Osteocyte (in vitro differentiated cells): Measurements from ENCODE around the gene GALNT17. TPM values are rescaled to one million over a fixed set of nuclear protein-coding genes. Genes with fewer than 3 reads are reported as not detected.

Source experiments
- DNase-seq: peaks from one replicate; pipeline ENCODE4 v3.0.0; 2021; ENCODE audit warnings: mixed read lengths; ENCODE audit not compliant: unreplicated experiment; ENCODE audit errors: extremely low spot score
- H3K27ac Mint-ChIP-seq: one replicate; pipeline ENCODE4 v1.8.0; 2021; ENCODE audit warnings: mild to moderate bottlenecking, mixed read lengths; ENCODE audit not compliant: unreplicated experiment
- H3K27me3 Mint-ChIP-seq: one replicate; pipeline ENCODE4 v1.8.0; 2021; ENCODE audit warnings: mixed read lengths; ENCODE audit not compliant: unreplicated experiment
- H3K36me3 Mint-ChIP-seq: one replicate; pipeline ENCODE4 v1.8.0; 2021; ENCODE audit warnings: mixed read lengths; ENCODE audit not compliant: unreplicated experiment
- H3K4me1 Mint-ChIP-seq: one replicate; pipeline ENCODE4 v1.8.0; 2021; ENCODE audit warnings: mixed read lengths; ENCODE audit not compliant: unreplicated experiment
- H3K4me3 Mint-ChIP-seq: one replicate; pipeline ENCODE4 v1.8.0; 2021; ENCODE audit warnings: mild to moderate bottlenecking, moderate library complexity, mixed read lengths; ENCODE audit not compliant: unreplicated experiment
- H3K9me3 Mint-ChIP-seq: one replicate; pipeline ENCODE4 v1.8.0; 2021; ENCODE audit warnings: mixed read lengths; ENCODE audit not compliant: unreplicated experiment
- CTCF ChIP-seq: fragments of 200-600 bp; sonication (generic); IDR thresholded peaks from 2 replicates; pipeline ENCODE4 v1.5.0; 2021; ENCODE audit warnings: antibody characterized with exemption, mild to moderate bottlenecking, moderate library complexity
- total RNA-seq: library from RNA; stranded (reverse); gene quantifications from 2 replicates; pipeline ENCODE4 v1.2.1, GENCODE V29; 2021

GALNT17 gene
- total RNA-seq, 1 donor from 2014 or later: 1.4 TPM

- DNase-seq: no peak
- H3K27ac Mint-ChIP-seq: no peak overlapping the region
Observed at GRCh38 chr7:71718563-71718962, 586.6 kb downstream of the GALNT17 start.

GRCh38 chr7:71721742-71722141 lies 589.8 kb downstream of the GALNT17 start:
- TF ChIP-seq CTCF: no peak
- no peak overlapping the region for H3K27ac Mint-ChIP-seq
- no peaks in the 10 kb centered on the region for H3K4me1 Mint-ChIP-seq
- H3K27me3 Mint-ChIP-seq: no peaks in the 10 kb centered on the region
- H3K36me3 Mint-ChIP-seq: no peaks in the 10 kb centered on the region
- H3K4me3 Mint-ChIP-seq: no peak overlapping the region
- DNase-seq: no peak
- H3K9me3 Mint-ChIP-seq: peaks cover 4% of the 10 kb centered on the region

More at GRCh38 chr7:71718563-71718962, 586.6 kb downstream of the GALNT17 start:
- Mint-ChIP-seq H3K9me3 (peaks cover 4% of the 10 kb centered on the region), H3K4me1 (peaks cover 4% of the 10 kb centered on the region), H3K27me3 (no peaks in the 10 kb centered on the region), H3K36me3 (no peaks in the 10 kb centered on the region), H3K4me3 (no peak overlapping the region)
- no peak for TF ChIP-seq CTCF

GRCh38 chr7:71723859-71724258 lies 591.9 kb downstream of the GALNT17 start:
- TF ChIP-seq CTCF: no peak
- no peak overlapping the region for H3K27ac Mint-ChIP-seq
- no peaks in the 10 kb centered on the region for H3K36me3 Mint-ChIP-seq
- DNase-seq: no peak
- H3K9me3 Mint-ChIP-seq: peaks cover 4% of the 10 kb centered on the region
- H3K4me1 Mint-ChIP-seq: no peaks in the 10 kb centered on the region
- H3K27me3 Mint-ChIP-seq: no peaks in the 10 kb centered on the region
- no peak overlapping the region for H3K4me3 Mint-ChIP-seq

- Mint-ChIP-seq H3K9me3 (peaks cover 4% of the 10 kb centered on the region), H3K27me3 (no peaks in the 10 kb centered on the region), H3K4me1 (no peaks in the 10 kb centered on the region), H3K27ac (no peak overlapping the region), H3K36me3 (no peaks in the 10 kb centered on the region), H3K4me3 (no peak overlapping the region)
- DNase-seq: no peak
- TF ChIP-seq CTCF: no peak
Observed at GRCh38 chr7:71727347-71727746, 595.4 kb downstream of the GALNT17 start.

GRCh38 chr7:71731740-71732139 lies 599.8 kb downstream of the GALNT17 start:
- Mint-ChIP-seq H3K36me3 (no peaks in the 10 kb centered on the region), H3K4me3 (no peak overlapping the region), H3K27me3 (no peaks in the 10 kb centered on the region), H3K9me3 (peaks cover 4% of the 10 kb centered on the region), H3K27ac (no peak overlapping the region), H3K4me1 (peaks cover 3% of the 10 kb centered on the region)
- DNase-seq: no peak
- no peak for TF ChIP-seq CTCF
